Loucy (cell line): ENCODE results near the gene PROS1.

Experiments
- CTCF ChIP-seq: fragments of 200-600 bp; sonication (generic); conservative IDR thresholded peaks from 2 replicates; pipeline ENCODE4 v1.5.1; 2014; ENCODE audit warnings: mild to moderate bottlenecking, antibody characterized with exemption, low read length
- EZH2phosphoT487 ChIP-seq: fragments of 200-600 bp; IDR thresholded peaks from 2 replicates; pipeline ENCODE4 v1.6.1; 2018; ENCODE audit warnings: antibody characterized with exemption, mild to moderate bottlenecking, moderate library complexity, borderline replicate concordance

GRCh38 chr3:93994056-93994455, 20.4 kb upstream of the PROS1 start:
- TF ChIP-seq CTCF (no peak), EZH2phosphoT487 (no peak)
